Measurements from ENCODE around the gene CCDC12. TPM values are rescaled to one million over a fixed set of nuclear protein-coding genes. Genes with fewer than 3 reads are reported as not detected.
A peak's percentile ranks its signal among the peaks of the same experiment; 100 is the strongest.

The CCDC12 gene
- total and polyA plus RNA-seq, 4 donors = 34.2 to 129 (median 70.0) TPM

DNA sequence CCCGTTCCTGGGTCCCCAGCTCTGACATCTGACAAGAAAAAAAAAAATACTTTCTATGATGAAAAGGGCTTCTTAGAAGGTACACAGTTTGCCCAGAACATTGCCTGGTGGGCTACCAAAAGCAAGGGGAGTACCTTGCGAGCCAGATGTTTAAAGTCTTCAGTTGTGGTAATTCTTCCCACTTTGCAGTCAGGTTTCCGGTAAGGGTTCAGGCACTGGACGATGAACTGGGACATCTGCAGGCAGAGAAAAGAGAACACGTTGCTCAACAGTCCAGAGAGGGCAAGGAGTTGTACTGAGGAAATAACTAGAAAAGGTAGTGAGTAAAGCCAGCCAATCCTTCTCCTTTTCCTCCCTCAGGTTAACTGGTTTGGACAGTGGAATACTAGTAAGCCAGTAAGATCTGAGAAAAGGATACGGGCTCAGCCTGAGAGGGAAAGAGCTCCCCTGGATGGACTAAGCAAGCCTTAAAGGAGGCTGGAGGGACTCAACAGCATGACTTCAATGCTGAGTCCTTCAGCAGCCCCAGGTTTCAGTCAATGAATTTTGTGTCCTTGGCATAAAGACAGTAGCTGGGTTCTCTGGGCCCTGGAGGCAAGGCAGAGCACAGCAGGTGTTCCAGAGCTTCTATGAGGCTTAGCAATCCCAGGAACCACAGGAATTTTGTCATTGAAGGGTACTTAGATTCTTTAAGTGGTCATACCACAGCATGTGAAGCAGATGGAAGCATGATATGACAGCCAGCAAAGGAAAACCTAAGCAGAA, 41.1 kb upstream of the CCDC12 start:
- ATAC-seq (ENCODE audit: insufficient read depth, low FRiP score) (peak; percentile 31), DNase-seq (peak in 1 of 3 donors; percentile 30)
- H3K4me3 ChIP-seq = no peak overlapping the region
- TF ChIP-seq, protein P1, sequence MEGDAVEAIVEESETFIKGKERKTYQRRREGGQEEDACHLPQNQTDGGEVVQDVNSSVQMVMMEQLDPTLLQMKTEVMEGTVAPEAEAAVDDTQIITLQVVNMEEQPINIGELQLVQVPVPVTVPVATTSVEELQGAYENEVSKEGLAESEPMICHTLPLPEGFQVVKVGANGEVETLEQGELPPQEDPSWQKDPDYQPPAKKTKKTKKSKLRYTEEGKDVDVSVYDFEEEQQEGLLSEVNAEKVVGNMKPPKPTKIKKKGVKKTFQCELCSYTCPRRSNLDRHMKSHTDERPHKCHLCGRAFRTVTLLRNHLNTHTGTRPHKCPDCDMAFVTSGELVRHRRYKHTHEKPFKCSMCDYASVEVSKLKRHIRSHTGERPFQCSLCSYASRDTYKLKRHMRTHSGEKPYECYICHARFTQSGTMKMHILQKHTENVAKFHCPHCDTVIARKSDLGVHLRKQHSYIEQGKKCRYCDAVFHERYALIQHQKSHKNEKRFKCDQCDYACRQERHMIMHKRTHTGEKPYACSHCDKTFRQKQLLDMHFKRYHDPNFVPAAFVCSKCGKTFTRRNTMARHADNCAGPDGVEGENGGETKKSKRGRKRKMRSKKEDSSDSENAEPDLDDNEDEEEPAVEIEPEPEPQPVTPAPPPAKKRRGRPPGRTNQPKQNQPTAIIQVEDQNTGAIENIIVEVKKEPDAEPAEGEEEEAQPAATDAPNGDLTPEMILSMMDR (IDR thresholded peaks at IDR 0.05; ENCODE audit: control extremely low read depth, extremely low read depth) = no peak
- H3K27ac ChIP-seq (ENCODE audit: low read depth in 1 of 2, low read length in 1 of 2) = peak overlapping the region in 1 of 2 donors; percentile 79
- no peaks in the 10 kb centered on the region for H3K9me3 ChIP-seq (ENCODE audit: control insufficient read depth in 4 of 4, insufficient read depth in 3 of 4, low read length in 3 of 4)
- no peaks in the 10 kb centered on the region for H3K27me3 ChIP-seq (ENCODE audit: control insufficient read depth in 3 of 3, insufficient read depth in 3 of 3, low read length in 2 of 3)
- 37 to 64% methylated on average over 6 of the region's 6 CpGs for WGBS, 2 donors
- H3K9ac ChIP-seq (ENCODE audit: insufficient read depth in 1 of 2, low read length in 2 of 2) = no peak overlapping the region
- H3K4me1 ChIP-seq (ENCODE audit: control insufficient read depth in 5 of 5, insufficient read depth in 5 of 5, low read length in 5 of 5) = peaks cover 0 to 9% (median 3%) of the 10 kb centered on the region in 5 donors
- H3K36me3 ChIP-seq (ENCODE audit: control insufficient read depth in 4 of 4, insufficient read depth in 4 of 4, low read length in 4 of 4) = peaks cover 16 to 31% (median 25%) of the 10 kb centered on the region in 4 donors

DNA sequence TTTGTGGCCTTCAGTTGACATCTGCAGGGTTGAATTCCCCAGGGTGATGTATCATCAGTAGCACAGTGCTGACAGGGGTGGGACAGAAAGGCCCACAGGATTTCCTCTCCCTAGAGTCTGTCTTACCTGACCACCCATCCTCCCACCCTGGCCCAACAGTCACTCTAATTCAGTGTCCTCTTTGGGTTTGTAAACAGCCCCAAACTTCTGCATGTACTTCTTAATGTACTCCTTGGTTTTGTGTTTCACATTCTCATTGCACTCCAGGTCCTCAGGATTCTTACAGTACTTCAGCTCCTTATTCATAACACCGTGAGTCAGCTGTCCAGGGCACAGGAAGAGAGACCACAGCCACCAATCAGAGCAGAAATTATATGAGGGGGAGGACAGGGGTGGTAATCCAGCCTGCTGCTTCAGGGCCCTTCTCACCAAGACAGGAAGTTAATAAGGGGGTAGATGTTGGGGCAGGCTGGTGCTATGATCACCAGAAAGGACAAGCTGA, 40.4 kb upstream of the CCDC12 start:
- peak overlapping the region in 1 of 2 donors; percentile 79 for H3K27ac ChIP-seq (ENCODE audit: low read depth in 1 of 2, low read length in 1 of 2)
- H3K4me1 ChIP-seq (ENCODE audit: control insufficient read depth in 5 of 5, insufficient read depth in 5 of 5, low read length in 5 of 5) = peaks cover 0 to 7% (median 0%) of the 10 kb centered on the region in 5 donors

DNA sequence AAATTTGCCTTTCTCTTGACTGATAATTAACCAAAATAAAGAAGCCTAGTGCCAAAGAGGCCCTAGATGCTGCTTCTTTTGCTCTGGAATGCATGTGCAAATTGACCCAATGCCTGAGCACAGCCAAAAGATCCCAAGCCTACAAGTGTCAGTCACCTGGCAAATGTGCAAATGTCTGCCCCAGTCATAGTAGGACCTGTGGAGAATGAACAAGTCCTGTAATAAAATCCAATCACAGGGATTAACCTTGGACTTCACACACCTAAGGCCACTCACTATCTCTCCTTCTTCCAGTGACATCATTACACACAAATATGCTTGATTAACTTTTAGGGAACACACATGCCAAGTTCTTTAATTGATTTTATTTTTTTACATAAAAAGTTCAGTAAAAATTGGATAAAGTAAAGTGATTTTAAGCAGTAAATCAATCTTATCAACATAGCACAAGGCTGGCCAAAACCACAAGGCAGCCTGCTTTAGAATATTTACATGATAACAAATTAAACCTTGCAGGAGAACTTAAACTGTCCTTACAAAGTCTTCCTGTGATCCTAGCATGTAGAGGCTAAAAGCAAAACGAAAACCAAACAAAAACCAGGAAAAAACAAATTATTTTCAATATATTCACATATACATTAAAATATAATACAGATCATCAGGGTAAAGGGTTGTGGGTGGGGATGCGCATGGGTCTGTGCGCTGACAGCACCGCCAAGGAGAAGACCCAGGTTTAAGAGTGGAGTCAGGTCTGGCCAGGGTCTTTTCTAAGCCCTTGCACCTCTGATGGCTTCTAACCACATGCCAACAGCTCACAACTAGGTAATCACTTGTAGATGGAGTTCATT, 39.8 kb upstream of the CCDC12 start:
- Histone ChIP-seq H3K9me3 (ENCODE audit: control insufficient read depth in 4 of 4, insufficient read depth in 3 of 4, low read length in 3 of 4) (no peaks in the 10 kb centered on the region), H3K27ac (ENCODE audit: low read depth in 1 of 2, low read length in 1 of 2) (no peak overlapping the region), H3K27me3 (ENCODE audit: control insufficient read depth in 3 of 3, insufficient read depth in 3 of 3, low read length in 2 of 3) (no peaks in the 10 kb centered on the region), H3K4me3 (no peak overlapping the region), H3K36me3 (ENCODE audit: control insufficient read depth in 4 of 4, insufficient read depth in 4 of 4, low read length in 4 of 4) (peaks cover 16 to 31% (median 25%) of the 10 kb centered on the region in 4 donors), H3K9ac (ENCODE audit: insufficient read depth in 1 of 2, low read length in 2 of 2) (no peak overlapping the region), H3K4me1 (ENCODE audit: control insufficient read depth in 5 of 5, insufficient read depth in 5 of 5, low read length in 5 of 5) (peaks cover 0 to 7% (median 0%) of the 10 kb centered on the region in 5 donors)
- no peak for ATAC-seq (ENCODE audit: insufficient read depth, low FRiP score)
- DNase-seq = no peak
- 84% methylated on average over 4 of the region's 4 CpGs for WGBS, 2 donors
- TF ChIP-seq, protein P1 (IDR thresholded peaks at IDR 0.05; ENCODE audit: control extremely low read depth, extremely low read depth) = no peak

More for the DNA sequence above, 40.4 kb upstream of the CCDC12 start:
- DNase-seq (no peak), ATAC-seq (ENCODE audit: insufficient read depth, low FRiP score) (peak; percentile 76)
- Histone ChIP-seq H3K27me3 (ENCODE audit: control insufficient read depth in 3 of 3, insufficient read depth in 3 of 3, low read length in 2 of 3) (no peaks in the 10 kb centered on the region), H3K9ac (ENCODE audit: insufficient read depth in 1 of 2, low read length in 2 of 2) (no peak overlapping the region), H3K4me3 (no peak overlapping the region), H3K36me3 (ENCODE audit: control insufficient read depth in 4 of 4, insufficient read depth in 4 of 4, low read length in 4 of 4) (peaks cover 16 to 31% (median 25%) of the 10 kb centered on the region in 4 donors), H3K9me3 (ENCODE audit: control insufficient read depth in 4 of 4, insufficient read depth in 3 of 4, low read length in 3 of 4) (no peaks in the 10 kb centered on the region)
- TF ChIP-seq, protein P1 (IDR thresholded peaks at IDR 0.05; ENCODE audit: control extremely low read depth, extremely low read depth) = no peak
- WGBS, 2 donors = 11 to 39% methylated on average over 1 of the region's 1 CpG
